HG03196 (cell line): ENCODE measurements around the gene SLC34A3.

Source experiments
- ATAC-seq: cut with Tn5 transposase; IDR thresholded peaks from one replicate; pipeline ENCODE4 v1.9.1; 2021; ENCODE audit not compliant: unreplicated experiment

Gene SLC34A3

DNA sequence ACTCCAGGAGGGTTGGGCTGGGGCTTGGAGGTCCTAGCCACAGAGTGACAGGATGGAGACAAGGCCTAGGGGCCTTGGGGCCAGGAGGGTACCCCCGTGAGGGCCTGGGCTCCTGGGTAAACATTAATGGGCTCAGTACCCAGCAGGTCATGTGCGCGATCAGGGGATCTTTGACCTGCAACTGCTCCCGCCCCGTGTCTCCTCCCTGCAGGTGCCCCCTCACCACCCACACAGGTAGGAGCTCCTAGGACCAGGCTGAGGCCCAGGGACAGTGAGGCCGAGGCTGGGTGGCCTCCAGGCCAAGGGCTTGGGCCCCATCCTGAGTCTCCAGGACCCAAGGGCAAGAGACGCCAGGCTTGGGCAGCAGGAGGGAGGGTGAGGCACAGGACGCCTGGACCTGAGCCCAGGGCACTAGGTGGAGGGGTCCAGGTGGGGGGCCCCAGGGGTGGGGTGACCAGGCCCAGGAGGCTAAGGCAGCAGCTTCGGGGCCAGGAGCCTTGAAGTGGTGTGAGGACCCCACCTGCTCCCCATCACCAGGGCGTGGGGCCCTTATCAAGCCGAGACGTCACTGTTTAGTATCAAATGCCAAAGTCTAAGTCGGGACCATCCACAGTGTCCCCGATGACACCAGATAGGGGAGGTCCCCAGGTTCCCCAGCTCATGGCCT lies at the start of gene SLC34A3:
Gene SLC34A3, plus strand, starts transcription at position 197 of the 667 bp plus-strand sequence. CDS start 802 bp downstream, outside the sequence.
- no peak for ATAC-seq

DNA sequence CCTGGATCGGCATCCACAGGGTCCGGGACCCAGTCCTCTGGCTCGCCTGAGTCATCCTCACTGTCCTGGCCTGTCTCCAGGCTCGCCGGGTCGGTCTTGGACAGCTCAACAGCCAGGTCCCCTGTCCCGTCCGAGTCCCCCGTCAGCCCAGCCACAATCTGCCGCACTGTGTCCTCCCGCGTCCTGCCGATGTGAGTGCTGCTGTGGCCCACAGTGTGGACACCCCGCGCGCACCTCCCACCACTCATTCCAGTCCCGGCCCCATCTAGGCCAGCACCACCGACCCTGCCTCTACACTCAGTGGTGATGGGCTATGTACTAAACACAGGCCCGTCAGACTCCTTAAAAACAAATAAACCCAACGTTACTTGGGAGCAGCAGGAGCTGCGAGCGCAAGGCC lies 49.0 kb upstream of the SLC34A3 start:
- ATAC-seq, result no peak

DNA sequence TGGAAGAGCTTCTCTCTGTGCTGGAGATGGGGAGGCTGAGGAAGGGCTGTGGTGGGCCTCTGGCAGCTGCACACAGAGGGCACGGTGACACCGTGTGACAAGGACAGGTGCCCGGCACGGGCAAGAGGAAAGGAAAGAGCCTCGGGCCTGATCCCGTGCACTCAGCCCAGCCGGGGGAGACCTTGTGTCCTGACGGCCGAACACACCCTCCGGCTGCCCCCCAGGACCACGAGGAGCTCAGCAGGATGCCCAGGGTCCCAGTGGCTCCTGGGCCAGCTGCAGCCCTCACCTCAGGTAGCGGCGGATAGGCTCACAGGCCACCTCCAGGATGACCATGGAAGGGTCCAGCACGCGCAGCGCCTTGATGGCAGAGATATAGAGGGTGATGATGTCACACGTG lies 47.9 kb upstream of the SLC34A3 start:
- no peak for ATAC-seq

DNA sequence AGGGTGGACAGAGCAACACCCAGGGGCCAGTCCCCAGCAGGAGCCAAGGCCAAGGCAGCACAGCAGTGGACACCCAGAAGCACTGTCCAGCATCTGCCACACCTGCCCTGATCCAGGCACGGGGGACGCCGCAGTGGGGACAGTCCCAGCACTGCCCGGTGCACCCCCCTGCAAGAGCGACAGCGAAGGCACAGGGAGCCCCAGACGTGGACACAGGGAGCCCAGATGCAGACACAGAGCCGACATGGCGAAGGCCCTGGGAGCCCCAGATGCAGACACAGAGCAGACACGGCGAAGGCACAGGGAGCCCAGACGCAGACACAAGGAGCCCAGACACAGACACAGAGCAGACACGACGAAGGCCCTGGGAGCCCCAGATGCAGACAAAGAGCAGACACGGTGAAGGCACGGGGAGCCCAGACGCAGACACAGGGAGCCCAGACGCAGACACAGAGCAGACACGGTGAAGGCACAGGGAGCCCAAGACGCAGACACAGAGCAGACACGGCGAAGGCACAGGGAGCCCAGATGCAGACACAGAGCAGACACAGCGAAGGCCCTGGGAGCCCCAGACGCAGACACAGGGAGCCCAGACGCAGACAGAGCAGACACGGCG lies 46.6 kb upstream of the SLC34A3 start:
- no peak for ATAC-seq

- no peak for ATAC-seq
Observed at GRCh38 chr9:137184881-137185660, 45.6 kb upstream of the SLC34A3 start.

DNA sequence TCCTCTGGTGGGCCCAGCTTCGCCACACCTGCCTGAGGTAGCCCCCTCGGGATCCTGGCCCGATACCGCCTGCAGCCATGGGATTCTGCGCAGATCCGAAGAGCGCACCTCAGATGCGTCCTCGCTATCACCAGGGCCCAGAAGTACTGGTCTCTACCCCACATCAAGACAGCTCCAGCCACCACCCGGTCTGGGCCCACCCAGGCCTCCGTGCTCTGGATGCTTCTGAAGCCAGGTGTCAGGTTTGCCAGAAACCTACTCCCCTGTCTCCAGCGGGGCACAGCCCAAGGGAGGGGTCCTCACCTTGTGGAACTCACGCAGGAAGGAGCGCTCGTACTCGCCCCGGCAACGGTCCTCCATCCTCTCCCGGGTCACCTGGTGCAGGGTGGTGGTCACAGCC lies 44.8 kb upstream of the SLC34A3 start:
- no peak for ATAC-seq

GRCh38 chr9:137186385-137186784 lies 44.3 kb upstream of the SLC34A3 start:
- no peak for ATAC-seq

DNA sequence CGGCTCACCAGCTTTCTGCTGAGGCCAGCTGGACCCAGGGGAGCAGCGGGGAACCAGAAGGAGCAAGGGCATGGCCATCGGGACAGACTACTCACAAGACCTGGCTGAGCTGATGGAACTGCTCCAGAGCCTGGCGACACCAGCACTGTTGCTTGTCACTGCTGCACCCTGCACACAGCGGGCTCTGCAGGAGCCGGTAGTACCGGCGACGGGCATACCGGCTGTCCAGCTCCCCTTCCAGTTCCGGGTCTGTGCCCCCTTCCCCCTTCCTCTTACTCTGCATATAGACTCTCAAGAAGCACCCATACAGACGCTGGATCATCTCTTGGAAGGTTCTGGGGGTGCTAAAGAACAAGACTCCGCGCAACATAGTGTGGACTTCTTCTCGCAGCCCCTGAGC lies 43.3 kb upstream of the SLC34A3 start:
- ATAC-seq, result no peak

- ATAC-seq, result no peak
Observed at GRCh38 chr9:137188086-137188489, 42.6 kb upstream of the SLC34A3 start.

DNA sequence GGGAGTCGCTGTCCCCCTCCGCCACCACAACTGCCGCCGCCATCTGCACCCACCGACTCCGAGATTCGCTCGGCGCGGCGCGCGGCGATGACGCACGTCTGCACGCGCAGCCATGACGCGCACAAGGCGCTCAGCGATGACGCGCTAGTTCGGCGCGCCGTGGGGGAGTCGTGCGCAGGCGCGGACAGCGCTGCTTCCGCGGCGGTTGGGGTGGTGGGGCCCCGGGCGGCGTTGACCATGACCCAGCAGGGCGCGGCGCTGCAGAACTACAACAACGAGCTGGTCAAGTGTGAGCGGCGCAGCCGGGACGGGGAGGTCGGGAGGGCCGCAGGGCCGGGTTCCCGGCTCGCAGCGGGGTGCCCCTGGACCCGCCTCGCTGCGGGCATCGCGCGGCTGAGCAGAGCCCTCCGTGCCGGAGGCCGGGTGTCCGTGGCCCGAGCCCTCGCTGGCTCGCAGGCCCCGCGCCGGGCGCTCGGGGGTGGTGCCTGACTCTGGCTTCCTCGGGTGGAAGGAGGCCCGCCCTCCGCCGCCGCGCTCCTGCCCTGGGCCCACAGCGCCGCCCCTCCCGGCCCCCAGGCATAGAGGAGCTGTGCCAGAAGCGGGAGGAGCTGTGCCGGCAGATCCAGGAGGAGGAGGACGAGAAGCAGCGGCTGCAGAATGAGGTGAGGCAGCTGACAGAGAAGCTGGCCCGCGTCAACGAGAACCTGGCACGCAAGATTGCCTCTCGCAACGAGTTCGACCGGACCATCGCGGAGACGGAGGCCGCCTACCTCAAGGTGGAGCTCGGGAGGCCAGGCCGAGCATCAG lies 42.0 kb upstream of the SLC34A3 start, which contains the start of the genes ANAPC2 and SSNA1:
Gene ANAPC2, minus strand, starts transcription at position 71 of the 807 bp plus-strand sequence. Its CDS starts 28 bp downstream, at position 43.
Gene SSNA1, plus strand, starts transcription at position 187 of the 807 bp plus-strand sequence. Its CDS starts 51 bp downstream, at position 238.
- peak; percentile 68 for ATAC-seq

- no peak for ATAC-seq
Observed at GRCh38 chr9:137189297-137190295, 41.1 kb upstream of the SLC34A3 start.

DNA sequence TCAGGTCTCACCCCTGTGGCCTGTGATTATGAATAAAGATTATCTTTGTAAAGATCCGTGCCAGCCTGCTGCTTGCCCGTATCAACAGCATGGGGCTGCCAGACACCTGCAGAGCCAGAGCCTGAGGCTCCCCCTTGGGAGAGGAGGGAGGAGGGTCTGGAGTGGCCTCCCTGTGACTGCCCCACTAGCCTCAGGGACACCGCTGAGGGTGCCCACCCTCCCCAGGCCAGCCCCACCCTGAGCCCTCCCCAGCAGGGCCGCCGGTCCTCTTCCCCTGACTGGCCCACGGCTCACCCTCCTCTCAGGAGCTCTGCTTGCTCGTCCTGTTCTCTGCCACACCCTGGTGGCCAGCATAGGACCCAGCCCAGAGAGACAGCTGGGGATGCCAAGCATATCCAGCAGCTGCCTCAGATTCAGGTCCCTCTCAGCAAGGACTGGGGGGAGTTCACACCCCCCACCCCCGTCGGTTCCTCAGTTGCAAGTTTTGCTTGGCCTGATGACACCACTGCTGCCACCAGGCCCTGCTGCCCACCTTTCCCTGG lies 40.3 kb upstream of the SLC34A3 start:
- no peak for ATAC-seq

DNA sequence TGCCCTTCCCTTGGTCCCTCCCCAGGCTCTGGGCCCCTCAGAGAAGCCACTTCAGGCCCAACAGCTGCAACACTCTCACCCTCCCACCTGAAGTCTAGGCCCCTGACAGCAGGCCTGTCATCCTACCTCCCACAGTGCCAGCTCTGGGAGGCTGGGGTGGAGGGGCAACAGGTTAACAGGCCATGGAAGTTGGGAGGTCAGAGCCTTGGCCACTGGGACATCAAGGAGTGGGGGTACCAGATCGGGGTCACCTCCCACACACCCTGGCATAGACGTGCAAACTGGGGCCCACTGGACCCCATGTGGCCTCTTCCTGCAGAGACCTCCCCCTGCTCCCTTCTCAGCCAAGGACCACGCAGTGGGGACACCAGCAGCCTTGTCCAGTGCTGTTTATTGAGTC lies 39.5 kb upstream of the SLC34A3 start:
- no peak for ATAC-seq

DNA sequence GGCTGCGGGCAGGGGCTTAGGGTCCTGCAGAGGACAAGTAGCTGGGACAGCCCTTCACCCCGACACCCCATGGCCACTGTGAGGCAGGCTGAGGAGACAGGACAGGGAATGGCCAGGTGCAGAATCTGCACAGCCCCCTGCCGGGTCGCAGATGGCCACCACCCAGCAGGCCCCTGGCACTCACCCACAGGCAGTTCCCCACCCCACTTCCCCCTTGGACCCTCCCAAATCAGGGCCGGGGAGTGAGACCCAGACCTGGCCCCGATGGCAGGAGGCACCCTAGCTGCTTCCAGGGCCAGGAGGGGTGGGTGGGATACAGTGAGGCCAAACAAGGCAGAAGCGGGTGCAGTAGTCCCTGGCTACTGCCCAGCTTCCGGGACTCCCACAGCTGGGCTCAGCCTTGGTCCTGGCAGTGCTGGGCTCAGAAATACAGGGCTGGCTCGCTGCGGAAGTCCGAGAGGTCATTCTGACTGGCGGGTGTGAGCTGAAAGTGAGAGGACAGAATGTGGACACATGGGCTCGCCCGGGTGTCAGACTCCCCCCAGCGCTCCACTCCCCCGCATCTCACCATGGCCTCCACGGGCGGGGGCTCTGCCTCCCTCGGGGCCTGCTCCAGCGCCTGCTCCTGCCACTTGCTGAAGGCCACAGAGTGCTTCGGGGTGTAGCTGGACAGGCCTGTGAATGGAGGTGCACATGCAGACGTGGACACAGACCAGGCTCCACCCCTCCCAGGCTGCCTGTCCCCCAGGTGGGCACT lies 38.8 kb upstream of the SLC34A3 start:
- ATAC-seq, result no peak

DNA sequence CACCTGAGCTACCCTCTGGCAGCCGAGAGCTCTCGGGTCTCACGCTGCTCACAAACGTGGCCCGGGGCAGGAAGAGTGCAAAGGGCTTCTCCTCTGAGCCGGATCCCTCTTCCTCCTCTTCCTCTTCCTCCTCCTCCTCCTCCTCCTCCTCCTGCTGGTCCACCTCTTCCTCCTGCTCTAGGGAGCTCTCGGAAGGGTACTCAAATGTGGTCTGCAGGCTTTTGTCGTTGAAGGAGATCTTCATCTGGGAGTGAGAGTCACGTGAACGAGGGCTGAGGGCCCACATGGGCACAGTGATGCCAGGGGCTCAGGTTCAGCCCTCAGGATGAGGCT lies 38.3 kb upstream of the SLC34A3 start:
- no peak for ATAC-seq

- ATAC-seq, result no peak
Observed at GRCh38 chr9:137192859-137193258, 37.8 kb upstream of the SLC34A3 start.

DNA sequence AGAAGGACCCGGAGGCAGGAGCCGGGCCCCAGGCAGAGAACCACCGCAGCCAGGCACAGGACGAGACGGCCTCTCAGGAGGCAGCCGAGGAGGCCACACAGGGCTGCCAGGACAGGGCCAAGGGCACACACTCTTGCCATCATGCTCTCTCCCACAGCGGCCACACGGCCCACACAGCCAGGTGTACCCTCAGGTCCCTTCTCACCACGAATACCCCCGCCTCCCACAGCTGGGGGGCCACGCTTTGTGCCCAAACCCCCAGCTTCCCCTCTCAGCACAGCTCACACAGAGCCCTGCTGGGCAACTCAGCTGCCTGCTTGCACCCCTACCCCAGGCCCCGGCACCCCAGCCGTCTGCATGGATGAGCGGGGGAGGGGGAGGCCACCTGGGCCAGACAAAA lies 36.9 kb upstream of the SLC34A3 start:
- no peak for ATAC-seq

GRCh38 chr9:137194388-137194787 lies 36.3 kb upstream of the SLC34A3 start:
- ATAC-seq, result no peak

GRCh38 chr9:137194909-137195308 lies 35.8 kb upstream of the SLC34A3 start:
- no peak for ATAC-seq
